Sigmoid colon (tissue), 4 donors: Measurements from ENCODE around the gene MCM9.

Experiments used
- EP300 ChIP-seq, 4 donors: sonication (generic); formaldehyde crosslinking; IDR thresholded peaks; one replicate each; pipeline ENCODE4 v1.6.1; 2017; ENCODE audit warnings: antibody characterized with exemption in 4 of 4
- TF ChIP-seq, protein P1 (sequence below), 4 experiments: fragments of 450-650 bp in 3 of 4; fragments of 200-600 bp in 1 of 4; IDR thresholded peaks; one replicate each; pipeline ENCODE4 v1.5.1; 2016 to 2019; ENCODE audit warnings: antibody characterized with exemption in 4 of 4, mild to moderate bottlenecking in 3 of 4, moderate library complexity in 2 of 4

DNA sequence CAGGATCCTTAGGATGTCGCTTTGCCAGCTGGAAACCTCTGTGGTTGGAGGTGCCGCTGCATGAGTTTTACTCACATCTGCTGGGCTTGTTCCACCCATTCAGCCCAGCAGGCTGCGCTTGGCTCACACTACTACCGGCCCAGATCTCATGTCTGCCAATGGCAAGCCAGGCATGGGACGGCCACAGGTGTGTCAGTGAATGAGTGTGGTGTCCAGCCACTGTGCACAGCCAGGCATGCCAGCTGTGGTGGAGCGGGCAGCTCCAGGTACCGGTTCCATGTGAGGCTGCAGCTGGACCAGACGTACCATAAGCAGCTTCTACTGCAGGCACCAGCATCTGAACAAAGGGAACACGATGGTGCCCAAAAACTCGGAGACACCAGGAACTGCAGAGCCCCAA is 74.1 kb downstream of the MCM9 start:
- TF ChIP-seq, protein P1, sequence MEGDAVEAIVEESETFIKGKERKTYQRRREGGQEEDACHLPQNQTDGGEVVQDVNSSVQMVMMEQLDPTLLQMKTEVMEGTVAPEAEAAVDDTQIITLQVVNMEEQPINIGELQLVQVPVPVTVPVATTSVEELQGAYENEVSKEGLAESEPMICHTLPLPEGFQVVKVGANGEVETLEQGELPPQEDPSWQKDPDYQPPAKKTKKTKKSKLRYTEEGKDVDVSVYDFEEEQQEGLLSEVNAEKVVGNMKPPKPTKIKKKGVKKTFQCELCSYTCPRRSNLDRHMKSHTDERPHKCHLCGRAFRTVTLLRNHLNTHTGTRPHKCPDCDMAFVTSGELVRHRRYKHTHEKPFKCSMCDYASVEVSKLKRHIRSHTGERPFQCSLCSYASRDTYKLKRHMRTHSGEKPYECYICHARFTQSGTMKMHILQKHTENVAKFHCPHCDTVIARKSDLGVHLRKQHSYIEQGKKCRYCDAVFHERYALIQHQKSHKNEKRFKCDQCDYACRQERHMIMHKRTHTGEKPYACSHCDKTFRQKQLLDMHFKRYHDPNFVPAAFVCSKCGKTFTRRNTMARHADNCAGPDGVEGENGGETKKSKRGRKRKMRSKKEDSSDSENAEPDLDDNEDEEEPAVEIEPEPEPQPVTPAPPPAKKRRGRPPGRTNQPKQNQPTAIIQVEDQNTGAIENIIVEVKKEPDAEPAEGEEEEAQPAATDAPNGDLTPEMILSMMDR (IDR thresholded peaks at IDR 0.05): no peak
- TF ChIP-seq EP300 (IDR thresholded peaks at IDR 0.05): no peak
